Liver (tissue), 3 donors: ENCODE results near the gene KRT85.
A peak's percentile ranks its signal among the peaks of the same experiment; 100 is the strongest.
"Not testable (repeated sequence)": the region's sequence is repeated elsewhere in the genome, so short reads cannot be mapped to it uniquely, and the experiment has no call there.

Experiments
- ATF3 ChIP-seq: IDR thresholded peaks from 2 replicates; pipeline ENCODE4 v1.6.1; 2016; ENCODE audit warnings: antibody characterized with exemption
- EGR1 ChIP-seq, 2 donors: IDR thresholded peaks; 2 replicates each; pipeline ENCODE4 v1.6.1; 2016 to 2018; ENCODE audit warnings: antibody characterized with exemption in 2 of 2, low read depth in 2 of 2
- FOXA1 ChIP-seq: IDR thresholded peaks from 2 replicates; pipeline ENCODE4 v1.6.1; 2016; ENCODE audit warnings: antibody characterized with exemption
- HNF4G ChIP-seq: IDR thresholded peaks from 2 replicates; pipeline ENCODE4 v1.6.1; 2016; ENCODE audit warnings: antibody characterized with exemption
- JUND ChIP-seq, 2 donors: IDR thresholded peaks; 2 replicates each; pipeline ENCODE4 v1.6.1; 2016; ENCODE audit warnings: antibody characterized with exemption in 2 of 2
- MAX ChIP-seq: IDR thresholded peaks from 2 replicates; pipeline ENCODE4 v1.6.1; 2016; ENCODE audit warnings: antibody characterized with exemption
- RAD21 ChIP-seq, 2 donors: IDR thresholded peaks; 2 replicates each; pipeline ENCODE4 v1.6.1; 2016; ENCODE audit warnings: antibody characterized with exemption in 2 of 2, mild to moderate bottlenecking in 2 of 2
- REST ChIP-seq: IDR thresholded peaks from 2 replicates; pipeline ENCODE4 v1.6.1; 2016; ENCODE audit warnings: antibody characterized with exemption, mild to moderate bottlenecking
- RXRA ChIP-seq, 2 donors: IDR thresholded peaks; 2 replicates each; pipeline ENCODE4 v1.6.1; 2017 to 2018; ENCODE audit warnings: antibody characterized with exemption in 2 of 2, mild to moderate bottlenecking in 1 of 2
- SP1 ChIP-seq: IDR thresholded peaks from 2 replicates; pipeline ENCODE4 v1.6.1; 2018; ENCODE audit warnings: antibody characterized with exemption, mild to moderate bottlenecking
- TAF1 ChIP-seq: conservative IDR thresholded peaks from 2 replicates; pipeline ENCODE4 v1.6.1; 2016; ENCODE audit warnings: antibody characterized with exemption, mild to moderate bottlenecking
- YY1 ChIP-seq: IDR thresholded peaks from 2 replicates; pipeline ENCODE4 v1.6.1; 2016; ENCODE audit warnings: antibody characterized with exemption, mild to moderate bottlenecking
- TF ChIP-seq, protein P1 (sequence below): fragments of 150-350 bp; IDR thresholded peaks from 2 replicates; pipeline ENCODE4 v1.5.1; 2017; ENCODE audit warnings: improper control_type of control experiment, low read depth, low read length; ENCODE audit not compliant: missing input control
- donor health status: healthy.
- donor health status: healthy.

DNA sequence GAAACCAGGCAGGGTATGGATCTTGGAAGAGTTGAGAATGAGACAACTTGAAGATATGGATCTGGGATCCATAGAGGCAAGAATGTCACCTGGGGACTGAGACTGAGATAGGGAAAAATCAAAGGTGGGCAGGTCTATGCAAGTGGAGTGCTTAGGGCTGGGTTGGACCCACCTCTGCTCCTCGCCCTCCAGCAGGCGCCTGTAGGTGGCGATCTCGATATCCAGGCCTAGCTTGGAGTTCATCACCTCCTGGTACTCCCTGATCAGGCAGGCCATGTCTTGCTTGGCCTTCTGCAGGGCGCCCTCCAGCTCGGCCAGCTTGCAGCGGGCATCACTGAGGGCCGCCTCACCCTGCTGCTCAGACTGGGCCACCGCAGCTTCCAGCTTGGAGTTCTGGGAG, 51.6 kb downstream of the KRT85 start:
- TF ChIP-seq, protein P1, sequence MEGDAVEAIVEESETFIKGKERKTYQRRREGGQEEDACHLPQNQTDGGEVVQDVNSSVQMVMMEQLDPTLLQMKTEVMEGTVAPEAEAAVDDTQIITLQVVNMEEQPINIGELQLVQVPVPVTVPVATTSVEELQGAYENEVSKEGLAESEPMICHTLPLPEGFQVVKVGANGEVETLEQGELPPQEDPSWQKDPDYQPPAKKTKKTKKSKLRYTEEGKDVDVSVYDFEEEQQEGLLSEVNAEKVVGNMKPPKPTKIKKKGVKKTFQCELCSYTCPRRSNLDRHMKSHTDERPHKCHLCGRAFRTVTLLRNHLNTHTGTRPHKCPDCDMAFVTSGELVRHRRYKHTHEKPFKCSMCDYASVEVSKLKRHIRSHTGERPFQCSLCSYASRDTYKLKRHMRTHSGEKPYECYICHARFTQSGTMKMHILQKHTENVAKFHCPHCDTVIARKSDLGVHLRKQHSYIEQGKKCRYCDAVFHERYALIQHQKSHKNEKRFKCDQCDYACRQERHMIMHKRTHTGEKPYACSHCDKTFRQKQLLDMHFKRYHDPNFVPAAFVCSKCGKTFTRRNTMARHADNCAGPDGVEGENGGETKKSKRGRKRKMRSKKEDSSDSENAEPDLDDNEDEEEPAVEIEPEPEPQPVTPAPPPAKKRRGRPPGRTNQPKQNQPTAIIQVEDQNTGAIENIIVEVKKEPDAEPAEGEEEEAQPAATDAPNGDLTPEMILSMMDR = peak; percentile 17
- not testable (repeated sequence) for TF ChIP-seq FOXA1; RAD21 (IDR thresholded peaks at IDR 0.05); ATF3; EGR1 (IDR thresholded peaks at IDR 0.05; ENCODE audit: low read depth in 2 of 2); YY1; MAX; TAF1; JUND (IDR thresholded peaks at IDR 0.05); HNF4G; SP1; REST; RXRA (IDR thresholded peaks at IDR 0.05)
